ENCODE measurements around the gene CRKL.
"Not testable (repeated sequence)": the region's sequence is repeated elsewhere in the genome, so short reads cannot be mapped to it uniquely, and the experiment has no call there.

CRKL gene

GRCh38 chr22:20901093-20902033 lies 15.8 kb upstream of the CRKL start:
- DNase-seq (ENCODE audit: low read depth in 2 of 2): not testable (repeated sequence)

- DNase-seq (ENCODE audit: low read depth in 2 of 2): no peak
Observed at GRCh38 chr22:20903093-20903492, 14.1 kb upstream of the CRKL start.

- no peak for DNase-seq (ENCODE audit: low read depth in 2 of 2)
Observed at GRCh38 chr22:20904008-20904979, 12.9 kb upstream of the CRKL start.

GRCh38 chr22:20904980-20905355 lies 12.2 kb upstream of the CRKL start:
- no peak for DNase-seq (ENCODE audit: low read depth in 2 of 2)

GRCh38 chr22:20905415-20906386 lies 11.5 kb upstream of the CRKL start:
- no peak for DNase-seq (ENCODE audit: low read depth in 2 of 2)

- DNase-seq (ENCODE audit: low read depth in 2 of 2): no peak
Observed at GRCh38 chr22:20906387-20906767, 10.8 kb upstream of the CRKL start.

- DNase-seq (ENCODE audit: low read depth in 2 of 2): not testable (repeated sequence)
Observed at GRCh38 chr22:20908717-20909116, 8.5 kb upstream of the CRKL start.

- no peak for DNase-seq (ENCODE audit: low read depth in 2 of 2)
Observed at GRCh38 chr22:20909543-20910303, 7.5 kb upstream of the CRKL start.

- no peak for DNase-seq (ENCODE audit: low read depth in 2 of 2)
Observed at GRCh38 chr22:20912494-20912893, 4.7 kb upstream of the CRKL start.

- DNase-seq (ENCODE audit: low read depth in 2 of 2): no peak
Observed at GRCh38 chr22:20918663-20919218, 1.5 kb downstream of the CRKL start.

GRCh38 chr22:20919718-20920117 lies 2.5 kb downstream of the CRKL start:
- DNase-seq (ENCODE audit: low read depth in 2 of 2): no peak

- DNase-seq (ENCODE audit: low read depth in 2 of 2): no peak
Observed at GRCh38 chr22:20920881-20921203, 3.6 kb downstream of the CRKL start.

GRCh38 chr22:20922141-20922751 lies 5.0 kb downstream of the CRKL start:
- no peak for DNase-seq (ENCODE audit: low read depth in 2 of 2)

- DNase-seq (ENCODE audit: low read depth in 2 of 2): no peak
Observed at GRCh38 chr22:20926243-20926642, 9.0 kb downstream of the CRKL start.

- no peak for DNase-seq (ENCODE audit: low read depth in 2 of 2)
Observed at GRCh38 chr22:20927940-20928572, 10.8 kb downstream of the CRKL start.

GRCh38 chr22:20928573-20928967 lies 11.4 kb downstream of the CRKL start:
- no peak for DNase-seq (ENCODE audit: low read depth in 2 of 2)

GRCh38 chr22:20930004-20930403 lies 12.8 kb downstream of the CRKL start:
- DNase-seq (ENCODE audit: low read depth in 2 of 2): no peak

GRCh38 chr22:20930435-20930834 lies 13.2 kb downstream of the CRKL start:
- not testable (repeated sequence) for DNase-seq (ENCODE audit: low read depth in 2 of 2)

- no peak for DNase-seq (ENCODE audit: low read depth in 2 of 2)
Observed at GRCh38 chr22:20931126-20931654, 14.0 kb downstream of the CRKL start.
